ENCODE results near the gene ZNF205.

DNA sequence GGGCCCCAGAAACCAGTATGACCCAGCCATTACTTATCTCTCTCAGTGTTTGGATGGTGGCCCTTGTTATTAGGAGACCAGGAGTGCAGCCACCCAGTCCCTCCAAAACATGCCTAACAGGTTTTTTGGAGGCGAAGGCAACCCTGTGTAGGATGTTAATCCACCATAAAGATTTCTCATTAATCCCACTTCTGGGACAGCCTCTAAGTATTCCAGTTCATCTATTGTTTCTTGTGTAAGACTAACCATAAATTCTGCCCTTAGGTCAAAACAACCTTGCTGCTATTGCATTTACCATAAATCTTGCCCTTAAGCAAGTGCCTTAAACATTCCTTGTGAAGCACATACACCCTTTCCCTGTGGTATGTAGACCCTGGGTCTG is 54.1 kb downstream of the ZNF205 start:
- TF ChIP-seq EP300 (IDR thresholded peaks at IDR 0.05), result no peak
- TF ChIP-seq, protein P1, sequence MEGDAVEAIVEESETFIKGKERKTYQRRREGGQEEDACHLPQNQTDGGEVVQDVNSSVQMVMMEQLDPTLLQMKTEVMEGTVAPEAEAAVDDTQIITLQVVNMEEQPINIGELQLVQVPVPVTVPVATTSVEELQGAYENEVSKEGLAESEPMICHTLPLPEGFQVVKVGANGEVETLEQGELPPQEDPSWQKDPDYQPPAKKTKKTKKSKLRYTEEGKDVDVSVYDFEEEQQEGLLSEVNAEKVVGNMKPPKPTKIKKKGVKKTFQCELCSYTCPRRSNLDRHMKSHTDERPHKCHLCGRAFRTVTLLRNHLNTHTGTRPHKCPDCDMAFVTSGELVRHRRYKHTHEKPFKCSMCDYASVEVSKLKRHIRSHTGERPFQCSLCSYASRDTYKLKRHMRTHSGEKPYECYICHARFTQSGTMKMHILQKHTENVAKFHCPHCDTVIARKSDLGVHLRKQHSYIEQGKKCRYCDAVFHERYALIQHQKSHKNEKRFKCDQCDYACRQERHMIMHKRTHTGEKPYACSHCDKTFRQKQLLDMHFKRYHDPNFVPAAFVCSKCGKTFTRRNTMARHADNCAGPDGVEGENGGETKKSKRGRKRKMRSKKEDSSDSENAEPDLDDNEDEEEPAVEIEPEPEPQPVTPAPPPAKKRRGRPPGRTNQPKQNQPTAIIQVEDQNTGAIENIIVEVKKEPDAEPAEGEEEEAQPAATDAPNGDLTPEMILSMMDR (IDR thresholded peaks at IDR 0.05), result no peak
